GM21423 (cell line): Measurements from ENCODE around the gene TRIM44.
"Not testable (repeated sequence)": the region's sequence is repeated elsewhere in the genome, so short reads cannot be mapped to it uniquely, and the experiment has no call there.

Experiments used
- ATAC-seq: cut with Tn5 transposase; IDR thresholded peaks from one replicate; pipeline ENCODE4 v1.9.1; 2021; ENCODE audit warnings: mild to moderate bottlenecking, moderate library complexity; ENCODE audit not compliant: unreplicated experiment

The TRIM44 gene

GRCh38 chr11:35846874-35847273 is 184.3 kb downstream of the TRIM44 start:
- ATAC-seq, result no peak

GRCh38 chr11:35847473-35847872 is 184.9 kb downstream of the TRIM44 start:
- ATAC-seq, result no peak

GRCh38 chr11:35848616-35849015 is 186.0 kb downstream of the TRIM44 start:
- ATAC-seq, result no peak

GRCh38 chr11:35850191-35850590 is 187.6 kb downstream of the TRIM44 start:
- no peak for ATAC-seq

GRCh38 chr11:35851342-35851741 is 188.8 kb downstream of the TRIM44 start:
- no peak for ATAC-seq

- no peak for ATAC-seq
Measured at GRCh38 chr11:35852056-35852455, 189.5 kb downstream of the TRIM44 start.

- ATAC-seq, result no peak
Measured at GRCh38 chr11:35853971-35854370, 191.4 kb downstream of the TRIM44 start.

GRCh38 chr11:35855671-35856070 is 193.1 kb downstream of the TRIM44 start:
- no peak for ATAC-seq

GRCh38 chr11:35856259-35856658 is 193.7 kb downstream of the TRIM44 start:
- ATAC-seq, result no peak

- ATAC-seq, result no peak
Measured at GRCh38 chr11:35856756-35857155, 194.2 kb downstream of the TRIM44 start.

- ATAC-seq, result no peak
Measured at GRCh38 chr11:35857922-35858321, 195.3 kb downstream of the TRIM44 start.

GRCh38 chr11:35859301-35859700 is 196.7 kb downstream of the TRIM44 start:
- ATAC-seq, result no peak

- ATAC-seq, result not testable (repeated sequence)
Measured at GRCh38 chr11:35860194-35860593, 197.6 kb downstream of the TRIM44 start.

- ATAC-seq, result no peak
Measured at GRCh38 chr11:35861191-35861590, 198.6 kb downstream of the TRIM44 start.

- ATAC-seq, result no peak
Measured at GRCh38 chr11:35862666-35863065, 200.1 kb downstream of the TRIM44 start.

GRCh38 chr11:35864131-35864530 is 201.6 kb downstream of the TRIM44 start:
- ATAC-seq, result no peak

- no peak for ATAC-seq
Measured at GRCh38 chr11:35866601-35867000, 204.0 kb downstream of the TRIM44 start.
